ENCODE measurements around the gene RHOG.
"Not testable (repeated sequence)": the region's sequence is repeated elsewhere in the genome, so short reads cannot be mapped to it uniquely, and the experiment has no call there.

The RHOG gene

GRCh38 chr11:3807909-3808860, 32.6 kb downstream of the RHOG start, which contains the start of gene PGAP2:
TSS of gene PGAP2 (plus strand) at chr11:3808560. CDS start at chr11:3811260, 2,700 bp downstream.
- peak; percentile 28 for DNase-seq

- no peak for DNase-seq
Measured at GRCh38 chr11:3803726-3804495, 36.8 kb downstream of the RHOG start.

- DNase-seq: no peak
Measured at GRCh38 chr11:3802011-3802790, 38.6 kb downstream of the RHOG start.

DNA sequence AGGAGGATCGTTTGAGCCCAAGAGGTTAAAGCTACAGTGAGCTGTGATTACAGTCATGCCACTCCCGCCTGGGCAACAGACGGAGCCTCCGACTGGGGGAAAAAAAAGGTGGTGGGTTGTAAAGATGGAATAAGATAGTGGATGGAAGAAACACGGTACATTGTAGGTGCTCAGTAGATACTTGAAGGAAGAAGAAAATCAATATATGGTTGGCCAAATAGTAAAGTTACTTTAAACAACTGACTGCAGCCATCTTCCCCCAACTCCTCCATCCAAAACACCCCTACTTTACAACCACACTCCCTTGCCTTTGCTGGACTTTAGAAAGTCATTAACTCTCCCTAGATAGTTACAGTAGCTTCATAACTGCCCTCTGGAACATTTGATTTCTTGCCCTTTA, 40.9 kb downstream of the RHOG start:
- DNase-seq: no peak

GRCh38 chr11:3799143-3799542, 41.6 kb downstream of the RHOG start:
- DNase-seq: no peak

- DNase-seq: peak; percentile 100
Measured at GRCh38 chr11:3797329-3798090, 43.2 kb downstream of the RHOG start, which contains the start of gene NUP98. TSS of gene NUP98 (minus strand) at chr11:3797554. CDS start at chr11:3782117, 15,437 bp downstream.

GRCh38 chr11:3796801-3797328, 43.9 kb downstream of the RHOG start:
- no peak for DNase-seq

- DNase-seq: no peak
Measured at GRCh38 chr11:3796346-3796745, 44.4 kb downstream of the RHOG start.

DNA sequence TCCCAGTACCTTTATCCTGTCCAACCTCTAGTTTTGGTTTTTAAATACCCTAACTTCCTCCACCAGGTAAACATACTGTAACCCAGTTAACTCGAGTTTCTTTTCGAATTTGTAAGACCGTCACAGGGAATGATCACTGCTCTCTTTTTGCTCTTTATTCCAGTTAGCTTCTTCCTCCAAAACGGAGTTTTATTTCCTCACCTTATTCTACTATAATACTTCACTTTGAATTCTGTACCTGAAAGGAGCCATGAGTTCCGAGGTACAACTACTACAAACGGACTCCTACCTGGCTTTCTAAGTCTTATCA, 44.8 kb downstream of the RHOG start:
- DNase-seq: no peak

DNA sequence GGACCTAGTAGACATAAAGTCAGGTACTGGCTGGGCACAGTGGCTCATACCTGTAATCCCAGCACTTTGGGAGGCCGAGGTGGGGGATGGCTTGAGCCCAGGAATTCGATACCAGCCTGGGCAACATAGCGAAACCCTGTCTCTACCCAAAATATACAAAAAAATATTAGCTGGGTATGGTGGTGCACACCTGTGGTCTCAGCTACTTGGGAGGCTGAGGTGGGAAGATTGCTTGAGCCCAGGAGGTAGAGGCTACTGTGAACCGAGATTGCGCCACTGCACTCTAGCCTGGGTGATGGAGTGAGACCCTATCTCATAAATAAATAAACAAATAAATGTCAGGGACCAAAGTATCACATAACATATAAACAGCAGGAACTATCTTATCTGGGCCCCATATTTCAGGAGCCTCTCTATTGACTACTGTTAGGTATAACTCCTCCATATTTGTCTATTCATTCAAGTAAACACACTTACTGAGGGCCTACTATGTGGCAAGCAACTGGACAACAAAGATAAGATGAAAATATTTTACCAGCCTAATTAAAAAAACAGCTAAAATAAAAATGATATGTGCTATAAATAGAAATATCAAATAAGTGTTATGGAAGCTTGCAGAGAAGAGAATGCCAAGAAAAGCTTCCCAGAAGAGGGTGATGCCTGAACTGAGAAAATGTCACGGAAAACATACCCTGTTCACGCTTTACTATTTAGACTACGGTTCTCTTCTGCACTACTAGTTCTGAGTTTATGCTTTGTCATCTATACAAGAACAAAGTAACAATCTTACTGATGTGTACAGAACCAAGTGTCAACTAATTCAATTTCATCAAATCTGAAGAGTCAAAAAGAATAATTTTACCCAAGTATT, 45.4 kb downstream of the RHOG start:
- DNase-seq: no peak

GRCh38 chr11:3794387-3794786, 46.4 kb downstream of the RHOG start:
- DNase-seq: not testable (repeated sequence)

DNA sequence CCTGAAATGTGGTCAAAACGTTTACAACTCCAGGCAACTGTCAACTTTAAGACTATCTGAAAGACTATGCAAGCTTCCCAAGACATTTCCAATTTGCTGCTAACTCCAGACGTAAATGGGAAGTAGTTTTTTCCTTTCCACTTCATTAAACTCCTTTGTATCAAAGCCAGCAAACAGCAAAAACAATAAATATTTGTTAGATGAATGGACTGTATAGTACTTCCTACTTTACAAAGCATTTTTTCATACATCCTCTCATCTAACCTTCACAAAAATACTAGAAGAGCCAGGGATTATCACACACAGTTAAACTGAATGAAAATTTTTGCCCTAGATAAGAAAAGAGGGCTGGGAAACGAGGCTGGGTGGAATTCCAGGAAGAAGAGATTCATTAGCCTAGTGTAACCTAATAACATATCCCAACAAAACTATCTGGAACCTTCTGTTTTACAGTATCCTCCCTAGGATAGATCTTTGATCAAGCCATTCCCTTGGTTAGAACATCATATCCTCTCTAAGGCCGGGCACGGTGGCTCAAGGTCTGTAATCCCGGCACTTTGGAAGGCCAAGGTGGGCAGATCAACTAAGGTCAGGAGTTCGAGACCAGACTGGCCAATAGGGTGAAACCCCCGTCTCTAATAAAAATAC, 53.9 kb downstream of the RHOG start:
- DNase-seq: no peak

- no peak for DNase-seq
Measured at GRCh38 chr11:3783611-3784010, 57.1 kb downstream of the RHOG start.

DNA sequence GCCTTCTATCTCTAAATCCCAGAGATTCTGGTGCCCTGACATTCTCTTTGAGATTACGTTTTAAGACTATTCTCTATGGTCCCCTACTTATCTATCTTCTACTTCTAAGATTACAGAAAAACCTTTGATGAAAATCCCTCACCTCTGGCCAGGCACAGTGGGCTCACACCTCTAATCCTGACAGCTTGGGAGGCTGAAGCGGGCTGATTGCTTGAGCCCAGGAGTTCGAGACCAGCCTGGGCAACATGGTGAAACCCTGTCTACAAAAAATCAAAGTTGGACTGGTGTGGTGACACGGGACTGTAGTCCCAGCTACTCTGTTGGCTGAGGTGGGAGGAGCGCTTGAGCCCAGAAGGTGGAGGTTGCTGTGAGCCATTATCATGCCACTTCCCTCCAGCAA, 57.8 kb downstream of the RHOG start:
- DNase-seq: no peak

DNA sequence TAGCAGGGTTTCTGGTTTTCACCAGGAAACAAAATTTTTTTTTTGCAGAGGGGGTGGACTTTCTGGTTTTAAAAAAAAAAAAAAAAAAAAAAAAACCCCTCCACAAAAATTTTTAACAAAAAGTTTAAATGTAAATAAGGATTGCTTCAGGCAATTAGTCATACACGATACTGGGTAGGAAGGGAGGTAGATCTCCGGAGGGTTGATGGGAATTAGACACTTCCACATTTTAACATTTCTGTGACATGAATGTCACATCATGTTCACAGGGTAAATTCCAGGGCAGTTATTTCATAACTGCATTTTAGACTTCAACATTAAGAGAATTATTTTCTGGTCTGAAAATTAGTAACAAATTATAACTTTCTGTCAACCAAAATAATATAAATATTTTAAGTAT, 59.3 kb downstream of the RHOG start:
- DNase-seq: no peak
